Measurements from ENCODE around the gene EBLN1. TPM values are rescaled to one million over a fixed set of nuclear protein-coding genes. Genes with fewer than 3 reads are reported as not detected.

Gene EBLN1
- polyA plus RNA-seq, 1 donor (not counting 4 experiments of a cell fraction or from before 2014, with no cell fraction given): not detected

DNA sequence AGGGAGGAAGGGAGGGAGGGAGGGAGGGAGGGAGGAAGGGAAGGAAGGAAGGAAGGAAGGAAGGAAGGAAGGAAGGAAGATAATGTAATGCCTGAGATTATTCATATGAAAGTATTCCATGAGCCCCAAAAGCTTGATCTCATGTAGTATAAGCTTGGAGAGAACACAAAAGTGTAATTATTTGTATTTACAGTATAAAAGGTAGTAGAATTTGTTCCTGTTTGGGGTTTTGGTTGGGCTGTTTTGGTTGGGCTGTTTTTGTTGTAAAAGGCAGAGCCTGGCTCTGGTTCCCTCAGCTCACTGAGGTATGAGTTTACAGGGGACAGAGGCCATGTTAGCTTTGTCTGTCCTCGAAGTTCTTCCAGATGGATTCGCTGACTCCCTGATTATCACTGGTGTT lies 45.3 kb upstream of the EBLN1 start:
- Histone ChIP-seq H3K27ac (ENCODE audit: control insufficient read depth, insufficient read depth, low read length) (no peak overlapping the region), H3K36me3 (ENCODE audit: control insufficient read depth in 2 of 2, extremely low read depth in 1 of 2, insufficient read depth in 2 of 2, low read length in 2 of 2) (no peaks in the 10 kb centered on the region), H2AFZ (ENCODE audit: control insufficient read depth, low read length) (no peak overlapping the region), H4K20me1 (ENCODE audit: control insufficient read depth, extremely low read depth, insufficient read depth, low read length) (no peaks in the 10 kb centered on the region), H3K9me3 (ENCODE audit: control insufficient read depth, low read depth, low read length) (no peaks in the 10 kb centered on the region), H3K4me3 (ENCODE audit: control insufficient read depth in 2 of 3, extremely low read depth in 1 of 3, insufficient read depth in 2 of 3, low read depth in 1 of 3, low read length in 3 of 3) (no peak overlapping the region), H3K4me2 (ENCODE audit: control insufficient read depth, extremely low read depth, insufficient read depth, low read depth, low read length) (no peak overlapping the region), H3K9ac (ENCODE audit: control insufficient read depth, extremely low read depth, insufficient read depth, low read length) (no peak overlapping the region), H3K27me3 (ENCODE audit: control insufficient read depth, extremely low read depth, insufficient read depth, low read length) (peaks cover 2% of the 10 kb centered on the region), H3K79me2 (ENCODE audit: control insufficient read depth, insufficient read depth, low read length) (no peaks in the 10 kb centered on the region), H3K4me1 (ENCODE audit: control insufficient read depth, extremely low read depth, insufficient read depth, low read length) (no peaks in the 10 kb centered on the region), H3K9me1 (ENCODE audit: control insufficient read depth, extremely low read depth, insufficient read depth, low read length) (no peaks in the 10 kb centered on the region)
- FAIRE-seq (no peak), DNase-seq (ENCODE audit: low read depth, low spot score) (no peak)
- dilution Hi-C loops (cut with MboI; ENCODE audit: extremely low pct_ligation_motif_present, low sequenced_read_pairs): no loop called here
- TF ChIP-seq EZH2 (IDR thresholded peaks at IDR 0.05; ENCODE audit: low read length): no peak
- TF ChIP-seq, protein P1, sequence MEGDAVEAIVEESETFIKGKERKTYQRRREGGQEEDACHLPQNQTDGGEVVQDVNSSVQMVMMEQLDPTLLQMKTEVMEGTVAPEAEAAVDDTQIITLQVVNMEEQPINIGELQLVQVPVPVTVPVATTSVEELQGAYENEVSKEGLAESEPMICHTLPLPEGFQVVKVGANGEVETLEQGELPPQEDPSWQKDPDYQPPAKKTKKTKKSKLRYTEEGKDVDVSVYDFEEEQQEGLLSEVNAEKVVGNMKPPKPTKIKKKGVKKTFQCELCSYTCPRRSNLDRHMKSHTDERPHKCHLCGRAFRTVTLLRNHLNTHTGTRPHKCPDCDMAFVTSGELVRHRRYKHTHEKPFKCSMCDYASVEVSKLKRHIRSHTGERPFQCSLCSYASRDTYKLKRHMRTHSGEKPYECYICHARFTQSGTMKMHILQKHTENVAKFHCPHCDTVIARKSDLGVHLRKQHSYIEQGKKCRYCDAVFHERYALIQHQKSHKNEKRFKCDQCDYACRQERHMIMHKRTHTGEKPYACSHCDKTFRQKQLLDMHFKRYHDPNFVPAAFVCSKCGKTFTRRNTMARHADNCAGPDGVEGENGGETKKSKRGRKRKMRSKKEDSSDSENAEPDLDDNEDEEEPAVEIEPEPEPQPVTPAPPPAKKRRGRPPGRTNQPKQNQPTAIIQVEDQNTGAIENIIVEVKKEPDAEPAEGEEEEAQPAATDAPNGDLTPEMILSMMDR (optimal IDR thresholded peaks at IDR 0.05 in 1 of 3, IDR thresholded peaks at IDR 0.05 in 1 of 3, conservative IDR thresholded peaks at IDR 0.05 in 1 of 3; ENCODE audit: extremely low read depth in 1 of 3, insufficient read depth in 2 of 3, low read length in 3 of 3): no peak

GRCh38 chr10:22259280-22259679 lies 41.5 kb upstream of the EBLN1 start:
- Histone ChIP-seq H3K9me3 (ENCODE audit: control insufficient read depth, low read depth, low read length) (no peaks in the 10 kb centered on the region), H4K20me1 (ENCODE audit: control insufficient read depth, extremely low read depth, insufficient read depth, low read length) (no peaks in the 10 kb centered on the region), H3K4me1 (ENCODE audit: control insufficient read depth, extremely low read depth, insufficient read depth, low read length) (no peaks in the 10 kb centered on the region), H3K4me3 (ENCODE audit: control insufficient read depth in 2 of 3, extremely low read depth in 1 of 3, insufficient read depth in 2 of 3, low read depth in 1 of 3, low read length in 3 of 3) (no peak overlapping the region), H3K27me3 (ENCODE audit: control insufficient read depth, extremely low read depth, insufficient read depth, low read length) (peaks cover 2% of the 10 kb centered on the region), H3K27ac (ENCODE audit: control insufficient read depth, insufficient read depth, low read length) (no peak overlapping the region), H2AFZ (ENCODE audit: control insufficient read depth, low read length) (no peak overlapping the region), H3K4me2 (ENCODE audit: control insufficient read depth, extremely low read depth, insufficient read depth, low read depth, low read length) (no peak overlapping the region), H3K79me2 (ENCODE audit: control insufficient read depth, insufficient read depth, low read length) (no peaks in the 10 kb centered on the region), H3K9me1 (ENCODE audit: control insufficient read depth, extremely low read depth, insufficient read depth, low read length) (no peaks in the 10 kb centered on the region), H3K9ac (ENCODE audit: control insufficient read depth, extremely low read depth, insufficient read depth, low read length) (no peak overlapping the region), H3K36me3 (ENCODE audit: control insufficient read depth in 2 of 2, extremely low read depth in 1 of 2, insufficient read depth in 2 of 2, low read length in 2 of 2) (no peaks in the 10 kb centered on the region)
- TF ChIP-seq, protein P1 (optimal IDR thresholded peaks at IDR 0.05 in 1 of 3, IDR thresholded peaks at IDR 0.05 in 1 of 3, conservative IDR thresholded peaks at IDR 0.05 in 1 of 3; ENCODE audit: extremely low read depth in 1 of 3, insufficient read depth in 2 of 3, low read length in 3 of 3): no peak
- no peak for TF ChIP-seq EZH2 (IDR thresholded peaks at IDR 0.05; ENCODE audit: low read length)
- dilution Hi-C loops (cut with MboI; ENCODE audit: extremely low pct_ligation_motif_present, low sequenced_read_pairs): no loop called here
- no peak for FAIRE-seq
- DNase-seq (ENCODE audit: low read depth, low spot score): no peak
